HG03108 (cell line): Measurements from ENCODE around the gene FOXL3.
"Not testable (repeated sequence)": the region's sequence is repeated elsewhere in the genome, so short reads cannot be mapped to it uniquely, and the experiment has no call there.

ENCODE experiments used
- ATAC-seq: cut with Tn5 transposase; IDR thresholded peaks from one replicate; pipeline ENCODE4 v1.9.1; 2021; ENCODE audit warnings: moderate library complexity; ENCODE audit not compliant: unreplicated experiment

The FOXL3 gene

GRCh38 chr7:286266-286665, 3.7 kb upstream of the FOXL3 start:
- ATAC-seq = no peak

- no peak for ATAC-seq
Observed at GRCh38 chr7:288671-289101, 1.3 kb upstream of the FOXL3 start.

GRCh38 chr7:289209-289755, 688 bp upstream of the FOXL3 start:
- ATAC-seq = no peak

GRCh38 chr7:290554-291372, 793 bp downstream of the FOXL3 start:
- no peak for ATAC-seq

GRCh38 chr7:291373-292092, 1.6 kb downstream of the FOXL3 start:
- ATAC-seq = no peak

GRCh38 chr7:292226-292625, 2.3 kb downstream of the FOXL3 start:
- ATAC-seq = no peak

- no peak for ATAC-seq
Observed at GRCh38 chr7:292826-293225, 2.9 kb downstream of the FOXL3 start.

GRCh38 chr7:293681-294439, 3.9 kb downstream of the FOXL3 start:
- no peak for ATAC-seq

- no peak for ATAC-seq
Observed at GRCh38 chr7:294440-295154, 4.6 kb downstream of the FOXL3 start.

- ATAC-seq = no peak
Observed at GRCh38 chr7:295155-296154, 5.5 kb downstream of the FOXL3 start.

GRCh38 chr7:296373-296945, 6.5 kb downstream of the FOXL3 start:
- ATAC-seq = no peak

GRCh38 chr7:297141-297540, 7.2 kb downstream of the FOXL3 start:
- not testable (repeated sequence) for ATAC-seq

GRCh38 chr7:297611-298374, 7.8 kb downstream of the FOXL3 start:
- no peak for ATAC-seq

- ATAC-seq = no peak
Observed at GRCh38 chr7:298375-298702, 8.4 kb downstream of the FOXL3 start.

GRCh38 chr7:298743-299142, 8.8 kb downstream of the FOXL3 start:
- ATAC-seq = no peak

- ATAC-seq = no peak
Observed at GRCh38 chr7:299169-299568, 9.2 kb downstream of the FOXL3 start.

GRCh38 chr7:299628-300027, 9.7 kb downstream of the FOXL3 start:
- ATAC-seq = no peak

- no peak for ATAC-seq
Observed at GRCh38 chr7:300048-300447, 10.1 kb downstream of the FOXL3 start.
